A549 treated with Hydrocortisone at 1 μM for 4 hours (cell line): ENCODE measurements around the gene TPRA1. TPM values are rescaled to one million over a fixed set of nuclear protein-coding genes. Genes with fewer than 3 reads are reported as not detected.

Experiments
- total RNA-seq: library from RNA; stranded (reverse); fragments of 200-300 nt; extraction: Qiagen RNA extraction; gene quantifications from 5 replicates; pipeline ENCODE4 v1.2.3, GENCODE V29; 2022

The TPRA1 gene
- 42.3 to 54.9 TPM (median 54.5 TPM) in 5 replicates for total RNA-seq

DNA sequence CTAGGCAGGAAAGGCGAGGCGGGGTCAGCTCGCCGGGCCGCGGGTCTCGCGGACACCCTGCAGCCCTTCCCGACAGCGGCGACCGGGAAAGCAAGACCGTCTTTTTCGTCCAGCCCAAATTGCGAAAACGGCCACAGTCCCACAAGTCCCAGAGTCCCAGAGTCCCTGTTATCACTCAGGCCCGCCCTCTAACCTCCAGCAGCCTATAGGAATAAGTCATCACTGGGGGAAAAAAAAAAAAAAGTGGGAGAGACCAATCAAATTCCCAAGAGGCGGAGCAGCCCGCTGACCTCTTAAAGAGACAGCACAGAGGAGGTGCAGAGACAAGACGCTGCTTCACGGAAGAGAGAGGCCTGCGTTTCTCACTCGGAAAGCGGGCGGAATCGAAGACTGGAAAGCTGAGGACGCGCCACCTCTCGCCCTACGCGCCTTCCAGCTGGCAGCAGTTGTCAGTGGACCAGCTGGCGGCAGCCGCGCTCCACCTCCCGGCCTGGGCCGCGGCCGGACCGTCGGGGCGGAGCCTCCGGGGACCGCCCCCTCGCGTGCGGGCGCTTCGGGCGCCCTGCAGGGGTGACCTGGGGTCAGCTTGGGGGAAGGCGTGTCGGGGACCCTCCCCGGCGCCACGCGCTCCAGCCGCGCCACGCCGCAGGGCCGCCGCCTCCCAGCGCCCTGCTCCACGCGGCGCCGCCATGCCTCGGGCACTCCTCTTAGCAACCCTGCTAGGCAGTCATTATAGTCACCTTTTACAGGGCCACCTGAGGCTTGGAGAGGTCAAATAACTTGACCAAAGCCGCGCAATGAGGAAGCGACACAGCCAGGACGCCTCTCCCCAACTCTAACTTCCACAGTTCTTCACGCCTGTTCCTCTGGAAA is at the start of gene TPRA1:
TSS of gene TPRA1 (minus strand) at position 141 of the 873 bp plus-strand sequence. CDS start 10,587 bp downstream, outside the sequence.

GRCh38 chr3:127628788-127629466 is 38.4 kb upstream of the TPRA1 start, which contains the start of gene PODXL2:
Gene PODXL2 (plus strand): TSS chr3:127629185. CDS start chr3:127629220, 35 bp downstream.

Other genes with a start within 250 kb of the TPRA1 start
- 53.0 to 59.8 TPM (median 54.2 TPM) in 5 replicates for gene MCM2, start 7.7 kb upstream of the TPRA1 start, total RNA-seq
- 8.6 to 11.0 TPM (median 9.2 TPM) in 5 replicates for gene PODXL2, start 38.5 kb upstream of the TPRA1 start, total RNA-seq
- gene ABTB1, start 82.2 kb upstream of the TPRA1 start, total RNA-seq: 13.3 to 19.4 TPM (median 16.1 TPM) in 5 replicates
- 65.1 to 82.5 TPM (median 70.1 TPM) in 5 replicates for gene MGLL, start 231.8 kb upstream of the TPRA1 start, total RNA-seq